ENCODE results near the gene EREG. TPM values are rescaled to one million over a fixed set of nuclear protein-coding genes. Genes with fewer than 3 reads are reported as not detected.
"Not testable (repeated sequence)": the region's sequence is repeated elsewhere in the genome, so short reads cannot be mapped to it uniquely, and the experiment has no call there.

The EREG gene
- total RNA-seq, 1 experiment from 2014 or later, result 33.8 TPM

- in situ Hi-C loops (cut with HindIII; ENCODE audit: low pct_unique_long_range_greater_than_20kb, low sequenced_read_pairs), result no loop called here
- no peak for DNase-seq (ENCODE audit: low read depth)
Observed at GRCh38 chr4:74335341-74336021, 29.5 kb upstream of the EREG start.

DNA sequence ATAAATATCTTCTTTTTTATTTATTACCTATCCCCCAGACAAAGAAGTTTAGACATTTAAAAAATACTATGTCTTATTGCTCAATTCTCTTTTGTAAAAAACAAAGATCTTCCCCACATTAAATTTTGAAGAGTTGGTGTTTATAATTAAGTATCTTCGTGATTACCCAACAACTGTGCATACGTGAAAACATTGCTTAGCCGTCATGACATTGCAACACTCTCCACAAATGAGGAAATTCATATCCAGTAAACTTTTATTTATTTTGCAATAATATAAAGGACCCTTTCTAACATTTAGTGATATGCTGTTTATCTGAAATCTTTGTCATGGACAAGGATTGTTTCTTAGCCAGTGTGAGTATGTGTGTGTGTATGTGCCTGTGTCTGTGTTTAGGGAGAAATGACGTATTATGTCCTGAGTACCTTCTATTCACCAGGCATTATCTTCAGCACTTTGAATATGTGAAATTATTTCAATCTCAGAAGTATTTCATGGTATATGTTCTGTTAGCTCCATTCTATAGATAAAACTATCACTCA is 26.1 kb upstream of the EREG start:
- no peak for DNase-seq (ENCODE audit: low read depth)
- in situ Hi-C loops (cut with HindIII; ENCODE audit: low pct_unique_long_range_greater_than_20kb, low sequenced_read_pairs), result no loop called here

DNA sequence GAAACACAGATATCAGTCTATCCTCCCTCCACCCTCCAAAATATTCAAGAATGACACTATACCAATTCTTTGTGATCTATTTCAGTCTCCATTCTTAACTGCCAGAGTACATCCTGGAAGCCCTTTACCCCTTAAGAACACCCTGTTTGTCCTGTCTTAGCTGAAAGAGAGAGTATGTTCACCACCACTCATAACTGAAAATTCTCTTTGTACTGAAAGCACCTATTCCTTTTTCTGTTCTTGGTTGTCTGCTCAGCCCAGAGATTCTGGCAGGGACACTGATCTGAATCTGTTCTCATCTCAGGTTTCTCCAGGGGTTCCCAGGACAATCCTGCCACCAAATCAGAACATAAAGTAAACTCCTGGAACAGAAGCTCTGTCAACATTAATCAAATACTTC is 25.4 kb upstream of the EREG start:
- in situ Hi-C loops (cut with HindIII; ENCODE audit: low pct_unique_long_range_greater_than_20kb, low sequenced_read_pairs), result no loop called here
- DNase-seq (ENCODE audit: low read depth), result no peak

GRCh38 chr4:74340421-74340820 is 24.5 kb upstream of the EREG start:
- DNase-seq (ENCODE audit: low read depth); in situ Hi-C loops (cut with HindIII; ENCODE audit: low pct_unique_long_range_greater_than_20kb, low sequenced_read_pairs): not testable (repeated sequence)

DNA sequence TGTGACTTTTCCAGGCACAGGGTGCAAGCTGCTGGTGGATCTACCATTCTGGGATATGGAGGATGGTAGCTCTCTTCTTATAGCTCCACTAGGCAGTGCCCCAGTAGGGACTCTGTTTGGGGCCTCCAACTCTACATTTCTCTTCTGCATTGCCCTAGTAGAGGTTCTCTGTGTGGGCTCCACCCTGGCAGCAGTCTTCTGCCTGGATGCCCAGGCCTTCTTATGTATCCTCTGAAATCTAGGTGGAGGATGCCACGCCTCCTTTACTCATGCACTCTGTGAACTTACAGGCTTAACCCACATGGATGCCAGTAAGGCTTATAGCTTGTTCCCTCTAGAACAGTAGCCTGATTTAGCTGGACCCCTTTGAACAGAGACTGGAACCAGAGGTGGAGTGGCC is 20.9 kb upstream of the EREG start:
- in situ Hi-C loops (cut with HindIII; ENCODE audit: low pct_unique_long_range_greater_than_20kb, low sequenced_read_pairs), result no loop called here
- no peak for DNase-seq (ENCODE audit: low read depth)

GRCh38 chr4:74353858-74354257 is 11.1 kb upstream of the EREG start:
- DNase-seq (ENCODE audit: low read depth), result no peak
- in situ Hi-C loops (cut with HindIII; ENCODE audit: low pct_unique_long_range_greater_than_20kb, low sequenced_read_pairs), result no loop called here

GRCh38 chr4:74357965-74358364 is 7.0 kb upstream of the EREG start:
- in situ Hi-C loops (cut with HindIII; ENCODE audit: low pct_unique_long_range_greater_than_20kb, low sequenced_read_pairs), result no loop called here
- no peak for DNase-seq (ENCODE audit: low read depth)

DNA sequence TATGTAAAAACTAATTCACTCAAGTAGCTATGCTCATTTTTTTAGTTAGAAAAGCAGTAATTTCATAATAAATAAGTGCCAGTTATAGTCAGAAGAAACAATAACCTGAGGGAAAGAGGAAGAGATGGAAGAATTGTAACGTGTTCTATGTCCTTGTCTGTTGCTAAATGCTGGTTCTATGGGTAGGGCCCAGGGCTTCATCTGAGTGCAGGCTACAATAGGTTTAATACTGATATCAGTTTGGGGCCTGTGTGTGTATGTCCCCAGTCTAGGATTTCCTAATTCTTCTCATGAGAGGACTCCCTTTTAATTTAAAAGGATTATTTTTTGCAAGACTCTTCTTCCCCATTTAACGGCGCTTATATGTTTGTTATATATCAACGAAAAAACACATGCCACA is 3.3 kb upstream of the EREG start:
- in situ Hi-C loops (cut with HindIII; ENCODE audit: low pct_unique_long_range_greater_than_20kb, low sequenced_read_pairs), result no loop called here
- no peak for DNase-seq (ENCODE audit: low read depth)

DNA sequence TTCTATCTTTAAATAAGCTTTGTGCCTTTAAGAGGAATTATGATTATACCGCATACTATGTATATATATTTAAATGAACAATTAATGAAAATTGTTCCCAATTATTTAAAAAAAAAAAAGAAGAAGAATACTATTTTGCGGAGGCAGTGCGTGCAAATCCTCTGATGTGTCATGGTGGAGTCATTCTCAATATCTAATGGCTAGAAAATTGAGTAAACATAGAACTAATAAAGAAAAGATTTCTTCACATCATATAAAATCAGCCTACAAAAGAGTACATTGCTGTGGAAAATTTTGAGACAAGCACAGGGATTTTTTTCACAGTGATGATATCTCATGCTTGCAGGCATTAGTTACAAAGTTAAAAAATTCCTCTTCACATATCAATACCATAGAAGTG is 2.6 kb upstream of the EREG start:
- no peak for DNase-seq (ENCODE audit: low read depth)
- in situ Hi-C loops (cut with HindIII; ENCODE audit: low pct_unique_long_range_greater_than_20kb, low sequenced_read_pairs), result no loop called here

DNA sequence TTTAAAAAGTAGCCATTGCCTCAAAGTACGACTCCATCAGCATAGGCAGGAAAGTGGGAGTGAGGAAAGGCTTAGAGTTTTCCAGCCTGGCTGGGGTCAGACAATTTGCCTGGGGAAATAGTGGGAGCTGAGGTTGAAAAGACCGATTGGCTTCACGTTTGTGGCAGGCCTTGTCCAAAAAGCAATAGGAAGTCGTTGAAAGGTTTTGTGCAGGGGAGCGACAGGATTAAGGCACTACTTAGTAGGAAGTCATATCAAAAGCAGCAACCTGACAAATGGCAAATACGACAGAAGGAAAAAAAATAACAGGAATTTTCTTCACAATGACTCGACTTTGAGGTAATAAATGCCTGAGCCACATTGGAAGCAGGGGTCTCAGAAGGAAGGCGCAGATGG is 691 bp upstream of the EREG start:
- no peak for DNase-seq (ENCODE audit: low read depth)
- in situ Hi-C loops (cut with HindIII; ENCODE audit: low pct_unique_long_range_greater_than_20kb, low sequenced_read_pairs), result no loop called here

- DNase-seq (ENCODE audit: low read depth), result peak; percentile 55
- in situ Hi-C loops (cut with HindIII; ENCODE audit: low pct_unique_long_range_greater_than_20kb, low sequenced_read_pairs), result no loop called here
Observed at GRCh38 chr4:74365761-74366160, 816 bp downstream of the EREG start.

GRCh38 chr4:74366367-74366911 is 1.5 kb downstream of the EREG start:
- DNase-seq (ENCODE audit: low read depth), result peak; percentile 43
- in situ Hi-C loops (cut with HindIII; ENCODE audit: low pct_unique_long_range_greater_than_20kb, low sequenced_read_pairs), result no loop called here

GRCh38 chr4:74367656-74368290 is 2.8 kb downstream of the EREG start:
- in situ Hi-C loops (cut with HindIII; ENCODE audit: low pct_unique_long_range_greater_than_20kb, low sequenced_read_pairs), result no loop called here
- DNase-seq (ENCODE audit: low read depth), result peak; percentile 59

GRCh38 chr4:74368596-74368995 is 3.7 kb downstream of the EREG start:
- peak; percentile 56 for DNase-seq (ENCODE audit: low read depth)
- in situ Hi-C loops (cut with HindIII; ENCODE audit: low pct_unique_long_range_greater_than_20kb, low sequenced_read_pairs), result no loop called here

DNA sequence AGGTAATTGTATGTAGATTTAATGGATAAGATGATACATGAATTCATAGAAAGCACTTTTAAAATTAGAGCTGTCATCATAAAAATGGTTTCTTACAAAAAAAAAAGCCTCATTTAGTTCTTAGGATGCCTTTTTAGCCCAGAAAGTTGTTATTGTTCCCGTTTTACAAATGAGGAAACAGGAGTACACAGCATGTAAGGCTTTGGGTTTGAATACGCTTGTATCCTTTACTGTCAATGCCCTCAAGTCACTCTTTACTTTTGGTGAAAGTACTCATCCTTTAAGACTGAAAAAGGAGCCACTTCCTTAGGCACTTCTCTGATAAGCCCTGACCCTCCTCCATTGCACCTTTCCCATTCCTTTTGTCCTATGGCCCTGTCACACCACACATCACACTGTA is 4.9 kb downstream of the EREG start:
- in situ Hi-C loops (cut with HindIII; ENCODE audit: low pct_unique_long_range_greater_than_20kb, low sequenced_read_pairs), result loop anchor here (10.0 kb wide), 1 partner anchor 255 kb away; no protein-coding TSS in a partner anchor

DNA sequence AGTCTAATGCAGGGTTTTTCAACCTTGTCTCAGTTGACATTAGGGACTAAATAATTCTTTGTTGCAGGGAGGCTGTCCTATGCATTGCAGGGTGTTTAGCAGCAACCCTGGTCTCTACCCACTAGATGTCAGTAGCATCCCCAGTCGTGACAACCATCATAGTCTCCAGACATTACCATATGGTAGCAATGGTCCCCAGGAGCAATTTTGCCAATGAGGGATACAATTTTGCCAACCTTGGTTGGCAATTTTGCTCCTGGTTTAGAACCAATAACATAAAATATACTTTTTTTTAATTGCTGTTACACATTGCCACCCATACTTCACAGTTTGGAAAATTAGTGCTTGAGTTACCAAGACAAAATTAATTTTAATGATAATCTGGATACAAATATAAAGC is 6.0 kb downstream of the EREG start:
- peak; percentile 69 for DNase-seq (ENCODE audit: low read depth)
- in situ Hi-C loops (cut with HindIII; ENCODE audit: low pct_unique_long_range_greater_than_20kb, low sequenced_read_pairs), result loop anchor here (10.0 kb wide), 1 partner anchor 254 kb away; no protein-coding TSS in a partner anchor

More for the DNA sequence above, 4.9 kb downstream of the EREG start:
- peak; percentile 19 for DNase-seq (ENCODE audit: low read depth)

DNA sequence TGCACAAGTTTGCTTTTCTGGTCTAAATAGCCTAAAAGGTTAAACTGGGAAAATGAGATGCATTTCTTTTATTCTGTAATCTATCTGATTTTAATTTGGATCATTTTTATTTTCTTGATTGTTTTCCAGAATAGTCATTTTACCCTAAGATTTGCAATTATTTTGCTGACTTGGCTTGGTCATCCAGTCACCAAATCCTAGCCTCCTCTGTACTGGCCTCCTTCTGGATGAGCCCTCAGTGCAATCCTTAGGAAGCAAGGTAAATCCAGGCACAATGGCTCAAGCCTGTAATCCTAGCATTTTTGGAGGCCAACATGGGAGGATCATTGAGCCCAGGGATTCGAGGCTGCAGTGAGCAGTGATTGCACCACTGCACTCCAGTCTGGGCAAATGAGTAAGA is 9.2 kb downstream of the EREG start:
- in situ Hi-C loops (cut with HindIII; ENCODE audit: low pct_unique_long_range_greater_than_20kb, low sequenced_read_pairs), result loop anchor here (10.0 kb wide), 1 partner anchor 251 kb away; no protein-coding TSS in a partner anchor
- peak; percentile 6 for DNase-seq (ENCODE audit: low read depth)

- DNase-seq (ENCODE audit: low read depth), result peak; percentile 95
- in situ Hi-C loops (cut with HindIII; ENCODE audit: low pct_unique_long_range_greater_than_20kb, low sequenced_read_pairs), result loop anchor here (10.0 kb wide), 1 partner anchor 250 kb away; no protein-coding TSS in a partner anchor
Observed at GRCh38 chr4:74374561-74375327, 9.8 kb downstream of the EREG start.

Measured in Caki2 (cell line).